Esophagus squamous epithelium (tissue), 4 donors: Measurements from ENCODE around the gene SIX4.

Source experiments
- CTCF ChIP-seq, 6 experiments: fragments of 450-650 bp in 4 of 6; fragments of 200-600 bp in 2 of 6; sonication (generic) in 2 of 6; IDR thresholded peaks; one replicate each; pipeline ENCODE4 v1.5.1; 2016 to 2019; ENCODE audit warnings: antibody characterized with exemption in 6 of 6, mild to moderate bottlenecking in 4 of 6, moderate library complexity in 4 of 6
- POLR2A ChIP-seq, 4 donors: fragments of 450-650 bp; IDR thresholded peaks; one replicate each; pipeline ENCODE4 v1.6.1; 2017; ENCODE audit warnings: antibody characterized with exemption in 4 of 4, mild to moderate bottlenecking in 4 of 4, moderate library complexity in 3 of 4

- TF ChIP-seq POLR2A (IDR thresholded peaks at IDR 0.05) (no peak), CTCF (IDR thresholded peaks at IDR 0.05) (no peak)
Measured at GRCh38 chr14:60677701-60678100, 46.5 kb downstream of the SIX4 start.
